Measurements from ENCODE around the gene TCP11. TPM values are rescaled to one million over a fixed set of nuclear protein-coding genes. Genes with fewer than 3 reads are reported as not detected.

TCP11 gene
- total RNA-seq, 1 experiment from 2014 or later = not detected

- no peaks in the 10 kb centered on the region for H3K4me1 ChIP-seq (ENCODE audit: insufficient read depth, low read length)
- H3K9me3 ChIP-seq (ENCODE audit: control insufficient read depth, low read depth, low read length) = no peaks in the 10 kb centered on the region
- H3K9ac ChIP-seq (ENCODE audit: extremely low read depth, insufficient read length, low read length) = no peak overlapping the region
- no peak overlapping the region for H2BK5ac ChIP-seq (ENCODE audit: insufficient read length, low read length)
- H4K5ac ChIP-seq (ENCODE audit: insufficient read length, low read depth, low read length) = no peak overlapping the region
- no CpG with 5 or more reads among the region's 5 CpGs for WGBS (ENCODE audit: extremely low coverage, insufficient read length, low lambda C conversion rate)
- no peak overlapping the region for H2BK15ac ChIP-seq (ENCODE audit: low read depth, low read length)
- H3K79me1 ChIP-seq (ENCODE audit: insufficient read depth, low read depth, low read length, poor library complexity, severe bottlenecking) = no peaks in the 10 kb centered on the region
- H3K4me1 Mint-ChIP-seq = peaks cover 6 to 11% of the 10 kb centered on the region in 2 experiments; a peak in 3 of 4 replicates
- H3K9me3 Mint-ChIP-seq = peaks cover 5% of the 10 kb centered on the region in 2 experiments; a peak in 4 of 5 replicates
- no peaks in the 10 kb centered on the region for H3K79me2 ChIP-seq (ENCODE audit: insufficient read depth, low read length)
- no peak overlapping the region for H2BK20ac ChIP-seq (ENCODE audit: low read depth, low read length, poor library complexity, severe bottlenecking)
- H3K27me3 Mint-ChIP-seq (ENCODE audit: low read depth) = peaks cover 45% of the 10 kb centered on the region
- H3K18ac ChIP-seq (ENCODE audit: insufficient read length, low read depth, low read length) = no peak overlapping the region
- no peak overlapping the region for H2BK12ac ChIP-seq (ENCODE audit: insufficient read length, low read depth, low read length)
- H2BK120ac ChIP-seq (ENCODE audit: low read depth, low read length, poor library complexity, severe bottlenecking) = no peak overlapping the region
- no peak for TF ChIP-seq CTCF (conservative IDR thresholded peaks at IDR 0.05)
- no peak overlapping the region for H2AK5ac ChIP-seq (ENCODE audit: insufficient read length, low read length)
- peaks cover 0 to 6% (median 5%) of the 10 kb centered on the region in 3 experiments; a peak in 3 of 7 replicates for H3K36me3 Mint-ChIP-seq (ENCODE audit: insufficient read depth in 1 of 3, low read depth in 3 of 3)
- no peak overlapping the region for H3K56ac ChIP-seq (ENCODE audit: insufficient read length, low read depth, low read length)
- no peak overlapping the region for H4K8ac ChIP-seq (replicated peaks; ENCODE audit: insufficient read length, low read depth, low read length)
- H4K91ac ChIP-seq (ENCODE audit: insufficient read length, low read depth, low read length) = no peak overlapping the region
- no peaks in the 10 kb centered on the region for H4K20me1 ChIP-seq (ENCODE audit: control insufficient read depth, insufficient read depth, insufficient read length)
- no peak overlapping the region for H3K4ac ChIP-seq (ENCODE audit: low read depth, low read length)
- no peaks in the 10 kb centered on the region for H3K23me2 ChIP-seq (ENCODE audit: insufficient read length, low read depth, low read length, poor library complexity, severe bottlenecking)
- H3K14ac ChIP-seq (ENCODE audit: insufficient read depth, low read length) = no peak overlapping the region
- no peak overlapping the region for H2AFZ ChIP-seq (ENCODE audit: low read length)
- H3K23ac ChIP-seq (ENCODE audit: insufficient read length, low read depth, low read length) = no peak overlapping the region
- no peaks in the 10 kb centered on the region for H3K27me3 ChIP-seq (ENCODE audit: insufficient read depth, low read length)
- no peak overlapping the region for H3K4me2 ChIP-seq (ENCODE audit: insufficient read depth, insufficient read length, low read length)
- no peak overlapping the region for H3T11ph ChIP-seq (ENCODE audit: low read length)
- H3K27ac ChIP-seq (ENCODE audit: insufficient read length, low read depth, low read length) = no peak overlapping the region
- DNase-seq = no peak
- no peak overlapping the region for H3K27ac Mint-ChIP-seq
- H3K4me3 Mint-ChIP-seq = no peak overlapping the region
These were observed 25.4 kb upstream of the TCP11 start for GRCh38 chr6:35166520-35166919.
